ENCODE measurements around the gene ZNF573. TPM values are rescaled to one million over a fixed set of nuclear protein-coding genes. Genes with fewer than 3 reads are reported as not detected.

The ZNF573 gene
- total RNA-seq, 1 donor from 2014 or later: 16.1 TPM

- H3K36me3 Mint-ChIP-seq (ENCODE audit: low read depth): peaks cover 26% of the 10 kb centered on the region
- peak; percentile 1 for DNase-seq (ENCODE audit: low read depth, low spot score)
- peak overlapping the region; percentile 4 for H3K27ac Mint-ChIP-seq (ENCODE audit: unreplicated experiment)
- no peak for TF ChIP-seq CTCF (conservative IDR thresholded peaks at IDR 0.05)
- H3K4me1 Mint-ChIP-seq: peaks cover 16% of the 10 kb centered on the region
- no peaks in the 10 kb centered on the region for H3K27me3 Mint-ChIP-seq (ENCODE audit: low read depth)
- peaks cover 3% of the 10 kb centered on the region for H3K9me3 Mint-ChIP-seq
- peak overlapping the region; percentile 65 for H3K4me3 Mint-ChIP-seq
Observed at GRCh38 chr19:37692956-37693620, 86.3 kb downstream of the ZNF573 start.

- Mint-ChIP-seq H3K4me1 (peaks cover 16% of the 10 kb centered on the region), H3K9me3 (no peaks in the 10 kb centered on the region), H3K36me3 (ENCODE audit: low read depth) (peaks cover 23% of the 10 kb centered on the region), H3K27me3 (ENCODE audit: low read depth) (no peaks in the 10 kb centered on the region), H3K4me3 (peak overlapping the region; percentile 96), H3K27ac (ENCODE audit: unreplicated experiment) (peak overlapping the region; percentile 99)
- DNase-seq (ENCODE audit: low read depth, low spot score): peak; percentile 79
- peak; percentile 23 for TF ChIP-seq CTCF (conservative IDR thresholded peaks at IDR 0.05)
Observed at GRCh38 chr19:37691881-37692504, 87.4 kb downstream of the ZNF573 start.

Other genes starting within 250 kb of the ZNF573 start
- gene ZNF571, start 184.8 kb downstream of the ZNF573 start, total RNA-seq: 5.3 and 6.2 TPM in 2 replicates
- 1.0 and 1.3 TPM in 2 replicates for gene ZNF540, start 184.7 kb downstream of the ZNF573 start, total RNA-seq
- 31.8 TPM in 2 replicates for gene ZFP30, start 124.1 kb downstream of the ZNF573 start, total RNA-seq
- 18.9 and 21.2 TPM in 2 replicates for gene ZNF607, start 59.8 kb downstream of the ZNF573 start, total RNA-seq
- not detected in 2 replicates for gene WDR87, start 127.0 kb upstream of the ZNF573 start, total RNA-seq
- gene SIPA1L3, start 127.6 kb upstream of the ZNF573 start, total RNA-seq: 41.2 and 44.0 TPM in 2 replicates

All from neural crest cell (in vitro differentiated cells).